HG02588 (cell line): Measurements from ENCODE around the gene PLB1.

Source experiments
- ATAC-seq: cut with Tn5 transposase; IDR thresholded peaks from one replicate; pipeline ENCODE4 v1.9.1; 2021; ENCODE audit warnings: mild to moderate bottlenecking, moderate library complexity; ENCODE audit not compliant: unreplicated experiment

The PLB1 gene

GRCh38 chr2:28495551-28496250 lies at the start of gene PLB1:
PLB1 (plus strand) TSS chr2:28496060; CDS start chr2:28496115, 55 bp downstream.
- no peak for ATAC-seq

GRCh38 chr2:28446531-28446930 lies 49.3 kb upstream of the PLB1 start:
- no peak for ATAC-seq

- no peak for ATAC-seq
Observed at GRCh38 chr2:28447086-28447485, 48.8 kb upstream of the PLB1 start.

GRCh38 chr2:28447943-28448792 lies 47.7 kb upstream of the PLB1 start:
- ATAC-seq = no peak

- no peak for ATAC-seq
Observed at GRCh38 chr2:28448793-28449100, 47.1 kb upstream of the PLB1 start.

- no peak for ATAC-seq
Observed at GRCh38 chr2:28449126-28449487, 46.8 kb upstream of the PLB1 start.

GRCh38 chr2:28449488-28450395 lies 46.1 kb upstream of the PLB1 start:
- ATAC-seq = no peak

- no peak for ATAC-seq
Observed at GRCh38 chr2:28450901-28451565, 44.8 kb upstream of the PLB1 start.

GRCh38 chr2:28451793-28452533 lies 43.9 kb upstream of the PLB1 start:
- ATAC-seq = no peak

GRCh38 chr2:28452534-28453081 lies 43.3 kb upstream of the PLB1 start:
- no peak for ATAC-seq

- ATAC-seq = no peak
Observed at GRCh38 chr2:28453396-28453795, 42.5 kb upstream of the PLB1 start.

- no peak for ATAC-seq
Observed at GRCh38 chr2:28454016-28454930, 41.6 kb upstream of the PLB1 start.

GRCh38 chr2:28457237-28457636 lies 38.6 kb upstream of the PLB1 start:
- no peak for ATAC-seq

- ATAC-seq = no peak
Observed at GRCh38 chr2:28461056-28461455, 34.8 kb upstream of the PLB1 start.

- no peak for ATAC-seq
Observed at GRCh38 chr2:28462122-28462521, 33.7 kb upstream of the PLB1 start.

GRCh38 chr2:28463211-28463816 lies 32.5 kb upstream of the PLB1 start:
- no peak for ATAC-seq

- no peak for ATAC-seq
Observed at GRCh38 chr2:28463893-28464292, 32.0 kb upstream of the PLB1 start.

- ATAC-seq = no peak
Observed at GRCh38 chr2:28465148-28465885, 30.5 kb upstream of the PLB1 start.
